Sigmoid colon (tissue), 7 donors: ENCODE measurements around the gene PRADC1. TPM values are rescaled to one million over a fixed set of nuclear protein-coding genes. Genes with fewer than 3 reads are reported as not detected.
A peak's percentile ranks its signal among the peaks of the same experiment; 100 is the strongest.

ENCODE experiments used
- DNase-seq: peaks from one replicate; pipeline ENCODE4 v3.0.0-alpha.2; 2019
- H3K27ac ChIP-seq, 4 donors: fragments of 200-600 bp; sonication (generic); one replicate each; pipeline ENCODE4 v1.5.1; 2016 to 2019; ENCODE audit warnings: mild to moderate bottlenecking in 1 of 4
- H3K27me3 ChIP-seq, 3 donors: fragments of 200-600 bp; sonication (generic); one replicate each; pipeline ENCODE4 v1.5.1; 2019; ENCODE audit warnings: mild to moderate bottlenecking in 1 of 3
- H3K36me3 ChIP-seq, 4 donors: fragments of 200-600 bp; sonication (generic); one replicate each; pipeline ENCODE4 v1.5.1; 2016 to 2019
- H3K4me1 ChIP-seq, 4 donors: fragments of 200-600 bp; sonication (generic); one replicate each; pipeline ENCODE4 v1.5.1; 2017 to 2019
- H3K4me3 ChIP-seq, 4 donors: fragments of 200-600 bp; sonication (generic); one replicate each; pipeline ENCODE4 v1.5.1; 2017 to 2019; ENCODE audit warnings: mild to moderate bottlenecking in 2 of 4, moderate library complexity in 1 of 4
- H3K9me3 ChIP-seq, 4 donors: fragments of 200-600 bp in 3 of 4; sonication (generic) in 3 of 4; one replicate each; pipeline versions ENCODE4 v1.5.1 to v1.6.1; 2013 to 2019
- EP300 ChIP-seq, 4 donors: sonication (generic); formaldehyde crosslinking; IDR thresholded peaks; one replicate each; pipeline ENCODE4 v1.6.1; 2017; ENCODE audit warnings: antibody characterized with exemption in 4 of 4
- POLR2A ChIP-seq, 2 donors: fragments of 450-650 bp; IDR thresholded peaks; one replicate each; pipeline ENCODE4 v1.6.1; 2016; ENCODE audit warnings: antibody characterized with exemption in 2 of 2, mild to moderate bottlenecking in 2 of 2, moderate library complexity in 2 of 2
- POLR2AphosphoS5 ChIP-seq, 4 donors: sonication (generic); formaldehyde crosslinking; IDR thresholded peaks; one replicate each; pipeline ENCODE4 v1.6.1; 2017; ENCODE audit warnings: antibody characterized with exemption in 4 of 4
- WGBS, 2 donors: extraction: QIAGEN DNeasy Blood & Tissue Kit; methylation state at CpG; one replicate each; pipeline ENCODE4 v1.1.7; 2013; 5-methylcytosine and 5-hydroxymethylcytosine counted together
- intact Hi-C: fragments of 100-400 bp; cut with DNase I; formaldehyde crosslinking; loops from one replicate; pipeline ENCODE4 v1.15.1; 2023
- polyA plus RNA-seq, 3 donors: library from polyadenylated mRNA; stranded (reverse); fragments of 200-250 nt; gene quantifications; one replicate each; pipeline ENCODE4 v1.2.3, GENCODE V29; 2013
- total RNA-seq, 4 donors: library from RNA; depleted of rRNA; stranded (reverse); fragments of >200 nt; gene quantifications; one replicate each; pipeline ENCODE4 v1.1.0, GENCODE V29; 2016
- TF ChIP-seq, protein P1 (sequence below), 4 experiments: fragments of 450-650 bp in 3 of 4; fragments of 200-600 bp in 1 of 4; IDR thresholded peaks; one replicate each; pipeline ENCODE4 v1.5.1; 2016 to 2019; ENCODE audit warnings: antibody characterized with exemption in 4 of 4, mild to moderate bottlenecking in 3 of 4, moderate library complexity in 2 of 4
- donor health status: healthy with polysubstance abuse.
- donor health status: Bipolar disorder and iron deficiency.
- donor health status: healthy.

The PRADC1 gene
- total and polyA plus RNA-seq, 7 donors, result 27.7 to 68.1 (median 42.3) TPM

DNA sequence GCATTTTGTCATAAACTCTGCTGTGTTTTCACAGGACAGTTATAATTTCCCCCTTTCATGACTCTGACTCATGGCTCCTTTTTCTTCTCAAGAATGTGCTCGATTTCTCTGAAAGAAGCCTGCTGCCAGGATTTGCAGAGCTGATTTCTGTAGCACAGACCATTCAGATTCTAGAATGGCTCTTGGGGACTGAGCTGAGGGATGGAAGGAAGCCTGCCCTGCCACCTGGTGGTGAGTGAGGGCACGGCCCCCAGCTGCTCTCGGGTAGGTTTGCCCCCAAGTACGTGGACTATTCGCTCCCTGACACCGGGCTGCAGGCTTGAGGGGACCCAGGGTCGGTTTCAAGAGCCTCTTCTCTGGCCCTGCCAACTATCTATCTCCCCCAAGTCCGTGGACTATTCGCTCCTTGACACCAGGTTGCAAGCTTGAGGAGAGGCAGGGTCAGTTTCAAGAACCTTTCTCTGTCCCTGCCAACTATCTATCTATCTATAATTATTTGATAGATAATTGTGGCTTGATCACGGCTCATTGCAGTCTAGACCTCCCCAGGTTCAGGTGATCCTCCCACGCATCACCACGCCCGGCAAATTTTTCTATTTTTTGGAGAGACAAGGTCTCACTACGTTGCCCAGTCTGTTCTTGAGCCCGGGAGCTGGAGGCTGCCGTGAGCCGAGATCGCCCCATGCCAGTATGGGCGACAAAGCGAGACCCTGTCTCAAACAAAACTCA is 20.4 kb downstream of the PRADC1 start:
- no peaks in the 10 kb centered on the region for H3K9me3 ChIP-seq
- WGBS, 2 donors, result 46 to 54% methylated on average over 20 of the region's 20 CpGs
- peak; percentile 79 for DNase-seq
- intact Hi-C loops, result no loop called here
- H3K36me3 ChIP-seq, result no peaks in the 10 kb centered on the region
- H3K27ac ChIP-seq, result peak overlapping the region in 2 of 4 donors; percentile 26 to 50
- peaks cover 0 to 32% (median 9%) of the 10 kb centered on the region in 4 donors for H3K4me1 ChIP-seq
- TF ChIP-seq, protein P1, sequence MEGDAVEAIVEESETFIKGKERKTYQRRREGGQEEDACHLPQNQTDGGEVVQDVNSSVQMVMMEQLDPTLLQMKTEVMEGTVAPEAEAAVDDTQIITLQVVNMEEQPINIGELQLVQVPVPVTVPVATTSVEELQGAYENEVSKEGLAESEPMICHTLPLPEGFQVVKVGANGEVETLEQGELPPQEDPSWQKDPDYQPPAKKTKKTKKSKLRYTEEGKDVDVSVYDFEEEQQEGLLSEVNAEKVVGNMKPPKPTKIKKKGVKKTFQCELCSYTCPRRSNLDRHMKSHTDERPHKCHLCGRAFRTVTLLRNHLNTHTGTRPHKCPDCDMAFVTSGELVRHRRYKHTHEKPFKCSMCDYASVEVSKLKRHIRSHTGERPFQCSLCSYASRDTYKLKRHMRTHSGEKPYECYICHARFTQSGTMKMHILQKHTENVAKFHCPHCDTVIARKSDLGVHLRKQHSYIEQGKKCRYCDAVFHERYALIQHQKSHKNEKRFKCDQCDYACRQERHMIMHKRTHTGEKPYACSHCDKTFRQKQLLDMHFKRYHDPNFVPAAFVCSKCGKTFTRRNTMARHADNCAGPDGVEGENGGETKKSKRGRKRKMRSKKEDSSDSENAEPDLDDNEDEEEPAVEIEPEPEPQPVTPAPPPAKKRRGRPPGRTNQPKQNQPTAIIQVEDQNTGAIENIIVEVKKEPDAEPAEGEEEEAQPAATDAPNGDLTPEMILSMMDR (IDR thresholded peaks at IDR 0.05), result peak; percentile 47 to 88 (median 70)
- TF ChIP-seq EP300 (IDR thresholded peaks at IDR 0.05), result no peak
- no peak for TF ChIP-seq POLR2A (IDR thresholded peaks at IDR 0.05)
- TF ChIP-seq POLR2AphosphoS5 (IDR thresholded peaks at IDR 0.05), result no peak
- no peaks in the 10 kb centered on the region for H3K27me3 ChIP-seq
- H3K4me3 ChIP-seq, result no peak overlapping the region

DNA sequence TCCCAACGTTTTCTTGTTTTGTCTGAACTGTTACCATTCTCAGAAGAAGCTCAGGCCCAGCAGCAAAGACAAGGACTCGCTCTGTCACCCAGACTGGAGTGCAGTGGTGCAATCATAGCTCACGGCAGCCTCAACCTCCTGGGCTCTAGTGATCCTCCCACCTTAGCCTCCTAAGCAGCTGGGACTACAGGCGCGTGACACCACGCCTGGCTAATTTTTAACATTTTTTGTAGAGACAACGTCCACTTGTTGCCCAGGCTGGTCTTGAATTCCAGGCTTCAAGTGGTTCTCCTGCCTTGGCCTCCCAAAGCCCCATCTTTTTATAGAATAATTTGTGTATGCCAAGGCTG is 21.0 kb downstream of the PRADC1 start:
- intact Hi-C loops, result no loop called here
- peaks cover 0 to 32% (median 9%) of the 10 kb centered on the region in 4 donors for H3K4me1 ChIP-seq
- TF ChIP-seq, protein P1 (IDR thresholded peaks at IDR 0.05), result no peak
- TF ChIP-seq POLR2AphosphoS5 (IDR thresholded peaks at IDR 0.05) (no peak), EP300 (IDR thresholded peaks at IDR 0.05) (no peak), POLR2A (IDR thresholded peaks at IDR 0.05) (no peak)
- no peak overlapping the region for H3K4me3 ChIP-seq
- peak overlapping the region in 2 of 4 donors; percentile 26 to 50 for H3K27ac ChIP-seq
- no peaks in the 10 kb centered on the region for H3K36me3 ChIP-seq
- DNase-seq, result no peak
- whole genome bisulfite sequencing, 2 donors, result 74% methylated on average over 7 of the region's 7 CpGs
- H3K9me3 ChIP-seq, result no peaks in the 10 kb centered on the region
- no peaks in the 10 kb centered on the region for H3K27me3 ChIP-seq

DNA sequence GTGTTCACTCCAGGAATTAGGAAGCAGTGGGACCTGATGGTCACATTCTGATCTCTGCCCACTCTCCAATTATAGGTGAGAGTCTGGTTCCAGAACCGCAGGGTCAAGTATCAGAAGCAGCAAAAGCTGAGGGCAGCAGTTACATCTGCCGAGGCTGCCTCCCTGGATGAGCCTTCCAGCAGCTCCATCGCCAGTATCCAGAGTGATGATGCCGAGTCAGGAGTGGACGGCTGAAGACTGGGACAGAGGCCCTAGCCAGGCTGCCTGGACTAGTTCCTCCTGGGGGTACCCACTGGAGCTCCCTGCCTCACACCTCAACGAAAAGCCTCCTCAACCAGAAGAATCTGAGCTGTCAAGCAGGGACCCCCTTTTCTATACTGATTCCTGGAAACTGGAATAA is 22.3 kb downstream of the PRADC1 start:
- H3K4me3 ChIP-seq, result no peak overlapping the region
- peaks cover 0 to 6% (median 0%) of the 10 kb centered on the region in 3 donors for H3K27me3 ChIP-seq
- no peak for DNase-seq
- peaks cover 0 to 32% (median 9%) of the 10 kb centered on the region in 4 donors for H3K4me1 ChIP-seq
- no peak overlapping the region for H3K27ac ChIP-seq
- H3K9me3 ChIP-seq, result no peaks in the 10 kb centered on the region
- H3K36me3 ChIP-seq, result no peaks in the 10 kb centered on the region
- intact Hi-C loops, result no loop called here
- WGBS, 2 donors, result 90 to 92% methylated on average over 6 of the region's 6 CpGs
- TF ChIP-seq EP300 (IDR thresholded peaks at IDR 0.05), result no peak
- TF ChIP-seq POLR2A (IDR thresholded peaks at IDR 0.05), result no peak
- no peak for TF ChIP-seq POLR2AphosphoS5 (IDR thresholded peaks at IDR 0.05)
- TF ChIP-seq, protein P1 (IDR thresholded peaks at IDR 0.05), result no peak

DNA sequence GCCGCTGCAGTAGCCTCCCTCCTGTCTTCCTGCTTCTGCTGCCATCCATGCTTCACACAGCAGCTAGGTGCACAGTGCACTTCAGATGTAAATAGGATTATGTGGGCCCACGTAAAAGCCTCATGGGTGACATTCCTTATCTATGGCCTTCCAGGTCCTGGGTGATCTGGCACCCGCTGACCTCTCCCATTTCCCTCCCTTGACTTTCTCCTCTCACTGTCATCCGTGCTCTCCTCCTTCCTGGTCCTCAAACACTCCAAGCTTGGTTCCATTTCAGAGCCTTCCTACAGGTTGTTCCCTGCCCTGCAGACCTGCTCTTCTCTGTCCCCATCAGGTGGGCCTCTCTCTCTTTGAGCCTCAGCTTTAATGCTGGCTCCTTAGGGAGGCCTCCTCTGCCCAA is 23.0 kb downstream of the PRADC1 start:
- TF ChIP-seq POLR2AphosphoS5 (IDR thresholded peaks at IDR 0.05) (no peak), EP300 (IDR thresholded peaks at IDR 0.05) (no peak), POLR2A (IDR thresholded peaks at IDR 0.05) (no peak)
- TF ChIP-seq, protein P1 (IDR thresholded peaks at IDR 0.05), result no peak
- Histone ChIP-seq H3K9me3 (no peaks in the 10 kb centered on the region), H3K4me3 (no peak overlapping the region), H3K27me3 (peaks cover 0 to 13% (median 3%) of the 10 kb centered on the region in 3 donors), H3K4me1 (peaks cover 0 to 25% (median 6%) of the 10 kb centered on the region in 4 donors), H3K27ac (no peak overlapping the region), H3K36me3 (no peaks in the 10 kb centered on the region)
- no peak for DNase-seq
- intact Hi-C loops, result no loop called here
- WGBS, 2 donors, result 87% methylated on average over 4 of the region's 4 CpGs
